ENCODE results near the gene MIAT. TPM values are rescaled to one million over a fixed set of nuclear protein-coding genes. Genes with fewer than 3 reads are reported as not detected.

Gene MIAT
- total RNA-seq: under 1 TPM; 0.35 to 0.78 (median 0.60) TPM
- under 1 TPM; 0.28 to 0.42 TPM for polyA plus RNA-seq

- Histone ChIP-seq H3K9me3 (no peaks in the 10 kb centered on the region), H3K27ac (no peak within 1 kb of the TSS), H3K36me3 (no peaks in the 10 kb centered on the region), H3K4me1 (peaks cover 0 to 9% (median 0%) of the 10 kb centered on the region in 3 donors), H3K4me3 (peak within 1 kb of the TSS in 1 of 4 donors; percentile 33), H3K27me3 (peaks cover 0 to 7% (median 2%) of the 10 kb centered on the region in 4 donors)
- TF ChIP-seq CTCF (IDR thresholded peaks at IDR 0.05): no peak
- ATAC-seq: peak; percentile 21 to 53 (median 43)
- WGBS, 2 donors: 3 to 4% methylated on average over 57 to 62 of the region's 62 CpGs
- intact Hi-C loops (cut with DNase I): loop anchor here in 1 of 3 donors (10.0 kb wide), 1 partner anchor 172 kb away; the partner anchor contains the start of genes HPS4 and SRRD
- DNase-seq: no peak
- no peak for FAIRE-seq
These were observed at the start of gene MIAT for GRCh38 chr22:26656891-26657851. MIAT (plus strand) TSS chr22:26657588.

GRCh38 chr22:26608129-26608528 is 49.3 kb upstream of the MIAT start:
- DNase-seq: no peak
- no peaks in the 10 kb centered on the region for H3K4me1 ChIP-seq
- no peak overlapping the region for H3K4me3 ChIP-seq
- no peaks in the 10 kb centered on the region for H3K36me3 ChIP-seq
- FAIRE-seq: no peak
- H3K9me3 ChIP-seq: no peaks in the 10 kb centered on the region
- intact Hi-C loops (cut with DNase I): no loop called here
- no peak for TF ChIP-seq CTCF (IDR thresholded peaks at IDR 0.05)
- no peak overlapping the region for H3K27ac ChIP-seq
- no peak for ATAC-seq
- no peaks in the 10 kb centered on the region for H3K27me3 ChIP-seq
- WGBS, 2 donors: 28 to 32% methylated on average over 2 of the region's 2 CpGs

- Histone ChIP-seq H3K4me3 (no peak overlapping the region), H3K9me3 (no peaks in the 10 kb centered on the region), H3K4me1 (no peaks in the 10 kb centered on the region), H3K36me3 (no peaks in the 10 kb centered on the region), H3K27me3 (no peaks in the 10 kb centered on the region), H3K27ac (no peak overlapping the region)
- no peak for ATAC-seq
- DNase-seq: no peak
- TF ChIP-seq CTCF (IDR thresholded peaks at IDR 0.05): no peak
- whole genome bisulfite sequencing, 2 donors: 60 to 69% methylated on average over 2 of the region's 2 CpGs
- no peak for FAIRE-seq
- intact Hi-C loops (cut with DNase I): no loop called here
These were observed 48.1 kb upstream of the MIAT start for GRCh38 chr22:26609287-26609686.

GRCh38 chr22:26610072-26610958 is 47.1 kb upstream of the MIAT start:
- FAIRE-seq (no peak), DNase-seq (no peak), ATAC-seq (peak in 2 of 4 donors; percentile 47 to 52)
- intact Hi-C loops (cut with DNase I): no loop called here
- Histone ChIP-seq H3K27me3 (no peaks in the 10 kb centered on the region), H3K36me3 (no peaks in the 10 kb centered on the region), H3K4me1 (no peaks in the 10 kb centered on the region), H3K9me3 (no peaks in the 10 kb centered on the region), H3K4me3 (no peak overlapping the region), H3K27ac (no peak overlapping the region)
- 66 to 78% methylated on average over 12 of the region's 12 CpGs for WGBS, 2 donors
- TF ChIP-seq CTCF (IDR thresholded peaks at IDR 0.05): no peak
